HepG2 (cell line): ENCODE measurements around the gene TPSB2. TPM values are rescaled to one million over a fixed set of nuclear protein-coding genes. Genes with fewer than 3 reads are reported as not detected.
A peak's percentile ranks its signal among the peaks of the same experiment; 100 is the strongest.

Experiments used
- ATAC-seq: fragments of 200-7000 bp; cut with Tn5 transposase; 3 replicates; pipeline ENCODE4 v1.9.1; 2020; ENCODE audit warnings: mild to moderate bottlenecking, moderate library complexity
- BruUV-seq: library from RNA; stranded (reverse); fragments of 400-500 nt; replicated peaks from 2 replicates; lab custom pipeline; 2021; lab: Mats Ljungman, UMichigan
- CTCF ChIA-PET: fragments of 300-600 bp; formaldehyde crosslinking; extraction: SDS; loops from one replicate; lab custom pipeline; 2021; ENCODE audit warnings: low total read pairs, inconsistent platforms, low intra/inter-chr PET ratio; lab: Yijun Ruan, JAX
- POLR2A ChIA-PET: fragments of 350-600 bp; sonication (Branson Sonifier 250); formaldehyde crosslinking; loops from one replicate; lab custom pipeline; 2020; ENCODE audit warnings: antibody characterized with exemption, inconsistent platforms; lab: Yijun Ruan, JAX
- DNase-seq: peaks from one replicate; pipeline ENCODE4 v3.0.0-alpha.2; 2015; ENCODE audit warnings: low spot score
- FAIRE-seq: peaks from 3 replicates; lab custom pipeline; 2011; peaks lifted over from hg19 to GRCh38; lab: Jason Lieb, UNC
- H2AFZ ChIP-seq: one replicate; pipeline ENCODE4 v1.6.1; 2011; ENCODE audit warnings: low read length, inconsistent platforms
- H3K27ac ChIP-seq: fragments of 300-600 bp; 3 replicates; pipeline ENCODE4 v1.8.0; 2011; ENCODE audit warnings: mixed run types, mild to moderate bottlenecking, mixed read lengths, low read length, inconsistent platforms; ENCODE audit not compliant: insufficient read depth; ENCODE audit errors: extremely low read length
- H3K27me3 ChIP-seq, 2 experiments: fragments of 200-600 bp in 1 of 2; 2 replicates in 1 of 2; 3 replicates in 1 of 2; pipeline versions ENCODE4 v1.6.0 to v1.8.0; 2011; ENCODE audit warnings: low read length in 2 of 2, mild to moderate bottlenecking in 2 of 2, moderate library complexity in 2 of 2, inconsistent platforms in 1 of 2; ENCODE audit not compliant: insufficient read depth in 2 of 2, control insufficient read depth in 1 of 2
- H3K36me3 ChIP-seq, 2 experiments: fragments of 200-600 bp in 1 of 2; replicated peaks in 1 of 2; 2 replicates in 1 of 2; 3 replicates in 1 of 2; pipeline versions ENCODE4 v1.5.1 to v1.8.0; 2011; ENCODE audit warnings: low read length in 2 of 2, inconsistent platforms in 1 of 2; ENCODE audit not compliant: insufficient read depth in 2 of 2, control insufficient read depth in 1 of 2
- H3K4me1 ChIP-seq: 2 replicates; pipeline ENCODE4 v1.5.1; 2012; ENCODE audit warnings: low read length, inconsistent platforms; ENCODE audit not compliant: insufficient read depth
- H3K4me2 ChIP-seq: 2 replicates; pipeline ENCODE4 v1.6.0; 2011; ENCODE audit warnings: low read depth, low read length, inconsistent platforms
- H3K4me3 ChIP-seq, 3 experiments: fragments of 200-600 bp in 1 of 3; sonication (generic), shearing (Covaris generic) in 1 of 3; replicated peaks in 1 of 3; 2 replicates each; pipeline ENCODE4 v1.5.1; 2011 to 2016; ENCODE audit warnings: low read length in 3 of 3, inconsistent platforms in 2 of 3, low read depth in 2 of 3, mild to moderate bottlenecking in 2 of 3, control low read depth in 1 of 3, mixed read lengths in 1 of 3; ENCODE audit not compliant: insufficient read depth in 1 of 3
- H3K79me2 ChIP-seq: one replicate; pipeline ENCODE4 v1.6.1; 2011; ENCODE audit warnings: low read length, inconsistent platforms; ENCODE audit not compliant: insufficient read depth
- H3K9ac ChIP-seq: 2 replicates; pipeline ENCODE4 v1.6.0; 2011; ENCODE audit warnings: mild to moderate bottlenecking, low read depth, low read length, inconsistent platforms; ENCODE audit not compliant: insufficient read depth
- H3K9me3 ChIP-seq: 2 replicates; pipeline ENCODE4 v1.5.1; 2012; ENCODE audit warnings: mild to moderate bottlenecking, low read length
- H4K20me1 ChIP-seq: 2 replicates; pipeline ENCODE4 v1.6.0; 2011; ENCODE audit warnings: inconsistent platforms, mild to moderate bottlenecking, low read length, moderate library complexity; ENCODE audit not compliant: insufficient read depth
- GABPB1 ChIP-seq: IDR thresholded peaks from 2 replicates; pipeline ENCODE4 v1.6.1; 2016; ENCODE audit warnings: mild to moderate bottlenecking, missing genetic modification reagents, moderate library complexity, missing compliant biosample characterization
- HNRNPK ChIP-seq: fragments of 200-400 bp; formaldehyde crosslinking; IDR thresholded peaks from 2 replicates; pipeline ENCODE4 v1.6.1; 2018; ENCODE audit warnings: low read length, low read depth, moderate library complexity, mild to moderate bottlenecking; ENCODE audit not compliant: poor library complexity, severe bottlenecking
- HNRNPL ChIP-seq: fragments of 200-400 bp; formaldehyde crosslinking; IDR thresholded peaks from 2 replicates; pipeline ENCODE4 v1.6.1; 2017; ENCODE audit warnings: mild to moderate bottlenecking, low read depth, low read length
- MIER2 ChIP-seq: IDR thresholded peaks from 2 replicates; pipeline ENCODE4 v1.6.1; 2016; ENCODE audit warnings: missing biosample characterization, missing genetic modification reagents
- PATZ1 ChIP-seq: sonication (generic); formaldehyde crosslinking; IDR thresholded peaks from 2 replicates; pipeline ENCODE4 v1.4.0; 2020; ENCODE audit warnings: missing genetic modification reagents
- ZBTB33 ChIP-seq: sonication (generic); formaldehyde crosslinking; IDR thresholded peaks from 2 replicates; pipeline ENCODE4 v1.4.0; 2020; ENCODE audit warnings: missing genetic modification reagents
- ZBTB7A ChIP-seq: sonication (generic); formaldehyde crosslinking; IDR thresholded peaks from 2 replicates; pipeline ENCODE4 v1.8.0; 2022; ENCODE audit warnings: mild to moderate bottlenecking, missing genetic modification reagents
- WGBS: methylation state at CpG from one replicate; pipeline ENCODE4 v1.1.6; 2017; ENCODE audit warnings: low lambda C conversion rate; 5-methylcytosine and 5-hydroxymethylcytosine counted together
- in situ Hi-C: cut with HindIII; loops from 2 replicates; pipeline ENCODE4 v1.10.0; 2017; ENCODE audit warnings: low pct_unique_long_range_greater_than_20kb; ENCODE audit not compliant: extremely low pct_ligation_motif_present
- intact Hi-C: fragments of 100-400 bp; cut with micrococcal nuclease; formaldehyde crosslinking; loops from one replicate; pipeline ENCODE4 v1.10.0; 2022; ENCODE audit not compliant: unreplicated experiment
- polyA plus RNA-seq, 8 experiments: library from polyadenylated mRNA; depleted of rRNA in 3 of 8; stranded (reverse) in 7 of 8; unstranded in 1 of 8; fragments of >200 nt; fragmentation: Illumina TruSeq in 4 of 8; extraction: Trizol in 4 of 8; gene quantifications; 2 replicates each; pipeline versions ENCODE4 v1.2.1 to v1.2.3, GENCODE V29; 2011 to 2016; ENCODE audit warnings: low read depth in 4 of 8, missing spikeins in 1 of 8, mixed read lengths in 1 of 8; ENCODE audit not compliant: insufficient read depth in 1 of 8
- total RNA-seq, 5 experiments: library from RNA; depleted of rRNA; stranded (reverse); fragments of >200 nt; fragmentation: Illumina TruSeq; extraction: Trizol; gene quantifications; 2 replicates each; pipeline ENCODE4 v1.2.3, GENCODE V29; 2016; ENCODE audit warnings: low read depth in 1 of 5

The TPSB2 gene
- total and polyA plus RNA-seq, 2 of the 13 experiments (the other 11 are each of a cell fraction or from before 2014, with no cell fraction given) = not detected

GRCh38 chr16:1193143-1193824, 36.7 kb downstream of the TPSB2 start:
- ATAC-seq = peak; percentile 11
- H4K20me1 ChIP-seq = peaks cover 35% of the 10 kb centered on the region; the same call in 1 of the 2 replicates
- no TSS peak for BruUV-seq
- peak; percentile 19 for DNase-seq
- no peak overlapping the region for H3K27ac ChIP-seq
- no peak overlapping the region for H3K4me2 ChIP-seq
- in situ Hi-C loops = no loop called here
- no peak overlapping the region for H2AFZ ChIP-seq
- WGBS = 53% methylated on average over 10 of the region's 30 CpGs
- intact Hi-C loops = no loop called here
- no peaks in the 10 kb centered on the region for H3K36me3 ChIP-seq
- CTCF ChIA-PET = interaction anchor here (1.7 kb wide), 1 partner anchor 9 kb away, joined by 6 read pairs; no protein-coding TSS in a partner anchor
- no peak overlapping the region for H3K4me3 ChIP-seq
- H3K9me3 ChIP-seq = no peaks in the 10 kb centered on the region
- H3K4me1 ChIP-seq = peaks cover 26% of the 10 kb centered on the region
- POLR2A ChIA-PET = no interaction called here
- peaks cover 2 to 33% of the 10 kb centered on the region in 2 experiments; a peak in 4 of 5 replicates for H3K27me3 ChIP-seq
- FAIRE-seq = no peak
- H3K9ac ChIP-seq = no peak overlapping the region
- TF ChIP-seq ZBTB33 (CRISPR knock-in tag) (peak; percentile 94), MIER2 (CRISPR knock-in tag) (no peak), GABPB1 (CRISPR knock-in tag) (0 out of 2 replicates have a peak, but pooled peaks have one; percentile 15), HNRNPK (no peak), ZBTB7A (CRISPR knock-in tag) (0 out of 2 replicates have a peak, but pooled peaks have one; percentile 28), PATZ1 (CRISPR knock-in tag) (0 out of 2 replicates have a peak, but pooled peaks have one; percentile 15), HNRNPL (peak; percentile 85)
- no peaks in the 10 kb centered on the region for H3K79me2 ChIP-seq
